ENCODE measurements around the gene KCTD1.

Gene KCTD1

DNA sequence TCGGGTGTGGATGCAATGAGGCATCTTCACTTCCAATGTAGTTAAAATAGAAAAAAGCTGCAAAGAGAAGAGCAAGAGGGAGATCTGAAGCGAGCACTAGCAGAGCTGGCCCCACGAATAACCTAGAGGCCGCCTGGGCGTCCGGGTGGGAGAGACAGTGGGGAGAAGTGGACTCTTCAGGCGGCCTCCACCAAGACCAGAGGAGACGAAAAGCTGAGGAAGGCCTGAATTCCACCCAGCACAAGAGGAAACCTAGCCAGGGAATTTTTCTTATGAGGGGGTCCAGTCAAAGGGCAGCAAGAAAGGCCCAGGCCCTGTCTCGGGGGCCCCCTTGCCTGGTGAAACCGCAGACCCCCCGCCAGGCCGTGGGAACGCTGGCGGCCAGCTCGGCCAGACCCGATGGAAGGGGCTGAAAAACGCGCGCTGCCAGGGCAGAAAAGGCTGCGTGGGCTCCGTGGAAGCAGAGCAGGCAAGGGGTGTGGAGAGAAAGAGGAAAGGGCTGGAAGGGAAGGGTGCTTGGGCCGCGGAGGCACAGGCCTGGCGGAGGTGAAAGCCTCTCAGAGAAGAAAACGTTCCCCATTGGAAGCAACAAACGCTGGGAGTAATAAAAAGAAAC, 69.2 kb downstream of the KCTD1 start:
- DNase-seq = no peak

DNA sequence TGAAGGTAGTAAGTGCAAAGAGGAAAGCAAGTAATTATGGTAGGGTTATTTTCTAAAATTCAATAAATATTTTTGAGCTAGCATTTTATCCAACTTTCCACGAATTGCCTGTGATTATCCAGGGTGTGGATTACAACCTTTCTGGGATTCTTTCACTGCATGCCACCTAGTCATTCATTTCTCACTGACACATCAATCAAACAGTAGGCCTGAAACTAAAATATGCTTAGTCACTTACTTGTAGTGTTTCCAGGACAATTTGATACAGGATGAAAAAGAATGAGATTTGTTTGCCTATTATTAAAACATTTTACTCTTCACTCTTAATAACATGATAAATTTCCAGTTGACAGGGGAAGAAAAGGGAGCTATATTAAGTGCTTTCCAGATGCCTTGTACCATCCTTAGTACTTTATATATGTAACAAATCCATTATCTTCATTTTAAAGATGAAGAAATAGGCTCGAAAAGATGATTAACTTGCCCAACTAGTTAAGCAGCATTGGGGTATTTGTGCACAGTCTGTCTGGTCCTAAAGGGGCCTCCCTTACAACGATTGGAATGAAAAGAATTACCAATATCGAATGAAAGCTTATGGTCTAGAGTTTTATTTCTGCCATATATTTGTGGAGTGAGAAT, 70.4 kb downstream of the KCTD1 start:
- no peak for DNase-seq

DNA sequence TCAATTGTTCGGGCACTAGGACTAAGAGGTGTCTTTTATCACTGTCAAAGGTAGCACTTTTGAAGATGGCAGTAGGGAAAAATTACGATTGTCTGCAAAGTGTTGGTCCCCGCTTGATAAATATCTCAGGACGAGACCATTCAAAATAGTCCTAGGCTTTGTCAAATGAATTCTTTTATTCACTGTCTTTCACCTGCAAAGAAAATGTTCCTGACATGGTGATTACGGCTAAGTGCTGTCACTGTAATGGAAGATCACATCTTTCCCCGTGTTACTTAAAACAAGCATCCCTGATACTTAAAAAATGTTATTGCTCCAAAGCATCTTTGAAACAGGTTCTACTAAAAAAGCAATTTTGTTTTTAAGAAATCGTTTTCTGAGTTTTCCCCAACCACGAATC, 71.7 kb downstream of the KCTD1 start:
- no peak for DNase-seq

DNA sequence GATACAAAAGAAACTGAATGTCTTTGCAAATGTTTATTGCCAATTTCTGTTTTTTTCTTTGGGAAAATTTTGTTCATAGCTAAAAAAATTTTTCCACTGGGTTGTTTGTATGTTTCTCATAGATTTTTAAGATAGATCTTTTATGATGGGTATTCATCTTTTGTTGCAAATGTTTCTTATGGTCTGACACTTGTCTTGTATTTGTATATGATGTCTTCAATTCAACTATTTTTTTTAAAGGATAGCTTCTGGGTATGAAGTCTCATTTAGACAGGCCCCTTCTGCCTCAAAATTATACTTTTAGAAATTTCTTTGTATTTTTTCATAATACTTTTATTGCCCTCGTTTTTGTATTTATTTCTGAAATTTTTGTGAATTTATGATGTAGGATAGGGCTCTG, 73.8 kb downstream of the KCTD1 start:
- DNase-seq = no peak

GRCh38 chr18:26473672-26474071, 74.7 kb downstream of the KCTD1 start:
- no peak for DNase-seq

- DNase-seq = no peak
Observed at GRCh38 chr18:26471826-26472225, 76.5 kb downstream of the KCTD1 start.

DNA sequence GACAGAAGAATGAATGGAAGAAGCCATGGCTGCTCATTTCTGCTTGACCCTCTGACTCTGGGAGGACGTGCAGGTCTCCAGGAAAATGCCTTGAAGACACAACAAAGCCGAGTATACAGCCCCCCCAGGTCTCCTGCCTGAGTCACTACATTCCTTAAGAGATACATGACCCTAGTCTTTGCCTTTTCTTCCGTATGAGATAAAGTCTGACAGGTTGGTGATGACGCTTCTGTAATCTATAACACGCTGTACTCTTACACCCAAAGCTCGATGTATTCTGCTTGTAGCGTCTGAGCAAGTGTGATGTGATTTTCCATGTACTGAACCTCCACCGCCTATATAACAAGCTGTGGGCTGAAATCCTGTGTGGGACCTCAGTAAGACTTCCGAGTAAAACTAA, 77.3 kb downstream of the KCTD1 start:
- DNase-seq = no peak

- no peak for DNase-seq
Observed at GRCh38 chr18:26470011-26470637, 78.2 kb downstream of the KCTD1 start.

- DNase-seq = no peak
Observed at GRCh38 chr18:26468931-26469340, 79.4 kb downstream of the KCTD1 start.

DNA sequence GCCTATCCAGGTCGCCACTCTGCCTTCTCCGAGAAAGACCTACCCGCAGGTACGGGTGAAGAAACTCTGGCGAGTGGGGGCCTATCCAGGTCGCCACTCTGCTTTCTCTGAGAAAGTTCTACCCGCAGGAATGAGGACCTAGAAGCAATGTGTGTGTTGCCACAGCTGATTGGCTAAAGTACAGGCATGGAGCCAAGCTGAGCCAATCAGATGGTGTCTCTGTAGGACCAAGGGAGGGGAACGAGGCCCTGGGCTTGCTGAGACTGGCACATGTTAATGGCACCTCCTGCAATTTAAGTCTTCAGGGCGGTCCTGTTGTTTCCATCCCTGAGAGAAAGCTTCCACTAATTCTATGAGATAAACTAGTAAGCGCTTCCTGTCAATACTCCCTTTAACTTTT, 82.3 kb downstream of the KCTD1 start:
- no peak for DNase-seq

DNA sequence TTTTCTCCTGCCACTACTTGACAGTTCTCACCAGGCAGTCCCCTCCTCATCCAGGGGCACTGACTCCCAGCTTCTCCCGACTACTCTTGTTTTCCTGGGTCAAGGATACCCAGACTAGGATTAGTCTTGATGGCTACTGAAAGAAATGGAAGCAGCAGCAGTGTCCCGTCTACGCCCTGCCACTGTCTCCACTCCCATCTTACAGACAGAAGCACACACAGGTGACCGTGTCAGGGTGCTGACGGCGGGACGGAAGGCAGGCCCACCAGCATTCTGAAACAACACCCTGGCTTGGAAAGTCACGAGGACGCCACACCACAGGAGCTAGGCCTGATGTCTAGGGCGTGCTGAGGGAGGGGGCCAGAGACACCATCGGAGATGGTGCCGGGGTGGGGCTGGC, 82.9 kb downstream of the KCTD1 start:
- no peak for DNase-seq

DNA sequence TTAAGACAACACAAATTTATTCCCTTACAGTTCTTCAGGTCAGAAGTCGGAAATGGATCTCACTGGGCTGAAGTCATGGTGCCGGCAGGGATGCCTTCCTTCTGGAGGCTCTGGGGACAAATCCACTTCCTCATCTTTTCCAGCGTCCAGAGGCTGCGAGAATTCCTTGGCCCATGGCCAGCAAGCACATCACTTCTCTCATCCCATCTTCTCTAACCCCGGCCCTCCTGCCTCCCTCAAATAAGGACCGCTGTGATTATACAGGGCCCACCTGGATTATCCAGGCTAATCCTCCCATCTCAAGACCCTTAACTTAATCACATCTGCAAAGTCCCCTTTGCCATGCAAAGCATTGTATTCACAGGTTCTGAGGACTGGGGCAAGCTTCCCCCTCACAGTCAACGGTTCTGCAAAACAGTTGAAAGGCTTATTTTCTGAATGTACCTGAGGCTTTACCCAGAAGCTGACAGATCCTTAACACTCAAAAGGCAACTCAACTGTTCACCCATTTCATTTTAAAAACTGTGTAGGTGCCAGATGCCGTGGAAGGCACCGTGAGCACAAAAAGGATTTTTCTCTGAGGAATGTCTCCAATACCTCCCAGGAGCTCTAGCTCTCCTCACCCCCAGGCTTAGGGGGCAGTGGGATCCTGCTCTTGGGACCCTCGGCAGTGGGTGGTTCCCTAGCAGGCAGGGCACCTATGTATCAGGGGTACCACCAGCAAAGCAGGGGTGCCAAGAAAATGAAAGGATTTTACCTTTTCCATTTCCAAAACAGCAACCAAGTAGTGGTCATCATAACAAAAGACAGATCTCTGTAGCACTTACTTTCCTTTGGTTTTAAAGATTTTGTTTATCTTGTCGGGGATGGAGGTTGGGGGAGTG, 84.0 kb downstream of the KCTD1 start:
- no peak for DNase-seq

GRCh38 chr18:26462355-26462754, 86.0 kb downstream of the KCTD1 start:
- no peak for DNase-seq

DNA sequence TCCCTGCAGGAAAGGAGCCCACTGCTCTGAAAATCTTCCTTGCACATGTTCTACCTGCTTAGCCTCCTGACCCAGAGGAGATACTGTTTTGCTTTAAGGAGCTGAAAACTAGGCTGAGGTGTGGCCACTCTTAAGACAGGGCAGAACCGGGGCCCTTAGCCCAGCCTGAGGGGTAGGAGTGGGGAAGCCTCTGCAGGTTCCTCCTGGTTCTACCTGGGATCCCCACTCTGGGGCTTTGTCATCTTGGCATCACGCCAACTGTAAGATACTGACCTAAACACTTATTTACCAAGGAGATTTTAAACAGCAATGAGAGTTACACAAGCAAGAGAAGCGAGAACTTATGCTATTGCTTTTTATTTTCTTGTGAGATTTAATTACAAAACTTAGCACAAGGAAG, 86.9 kb downstream of the KCTD1 start:
- DNase-seq = no peak

GRCh38 chr18:26460449-26461091, 87.8 kb downstream of the KCTD1 start:
- DNase-seq = no peak

DNA sequence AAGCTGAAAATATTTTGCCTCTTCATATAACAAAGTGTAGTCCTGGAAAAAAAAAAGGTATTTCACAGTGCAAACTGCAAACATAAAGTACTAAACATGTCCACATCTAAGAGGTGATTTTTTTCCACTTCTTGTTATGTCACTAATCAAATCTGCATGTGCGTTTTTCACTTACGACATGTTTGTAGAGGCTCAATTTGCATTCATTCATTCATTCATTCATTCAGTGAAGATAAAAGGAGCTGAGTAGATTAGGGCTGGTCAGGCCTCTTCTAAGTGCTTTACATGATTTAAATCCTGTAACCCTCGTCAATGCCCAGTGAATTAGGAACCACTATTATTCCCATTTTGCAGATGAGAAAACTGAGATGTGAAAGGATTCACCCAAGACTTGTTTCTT, 88.5 kb downstream of the KCTD1 start:
- no peak for DNase-seq

DNA sequence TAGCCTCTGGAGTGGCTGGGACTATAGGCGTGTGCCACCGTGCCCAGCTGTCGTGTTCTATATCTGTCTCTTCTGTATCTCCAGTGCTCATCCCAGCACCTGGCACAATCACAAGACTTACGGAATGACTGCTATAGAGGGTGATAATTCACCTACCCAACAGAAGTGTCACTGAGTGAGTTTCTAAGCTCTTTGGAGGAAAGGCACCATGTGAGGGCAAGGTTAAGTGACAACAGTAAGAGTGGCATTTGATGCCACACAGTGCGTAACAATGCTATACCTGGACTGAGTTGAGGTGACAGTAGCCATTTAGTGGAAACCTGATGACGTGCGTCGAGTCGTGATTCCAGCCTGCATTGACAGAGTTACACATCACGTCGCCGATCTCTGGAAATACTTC, 89.0 kb downstream of the KCTD1 start:
- DNase-seq = no peak

GRCh38 chr18:26458526-26459232, 89.7 kb downstream of the KCTD1 start:
- no peak for DNase-seq

DNA sequence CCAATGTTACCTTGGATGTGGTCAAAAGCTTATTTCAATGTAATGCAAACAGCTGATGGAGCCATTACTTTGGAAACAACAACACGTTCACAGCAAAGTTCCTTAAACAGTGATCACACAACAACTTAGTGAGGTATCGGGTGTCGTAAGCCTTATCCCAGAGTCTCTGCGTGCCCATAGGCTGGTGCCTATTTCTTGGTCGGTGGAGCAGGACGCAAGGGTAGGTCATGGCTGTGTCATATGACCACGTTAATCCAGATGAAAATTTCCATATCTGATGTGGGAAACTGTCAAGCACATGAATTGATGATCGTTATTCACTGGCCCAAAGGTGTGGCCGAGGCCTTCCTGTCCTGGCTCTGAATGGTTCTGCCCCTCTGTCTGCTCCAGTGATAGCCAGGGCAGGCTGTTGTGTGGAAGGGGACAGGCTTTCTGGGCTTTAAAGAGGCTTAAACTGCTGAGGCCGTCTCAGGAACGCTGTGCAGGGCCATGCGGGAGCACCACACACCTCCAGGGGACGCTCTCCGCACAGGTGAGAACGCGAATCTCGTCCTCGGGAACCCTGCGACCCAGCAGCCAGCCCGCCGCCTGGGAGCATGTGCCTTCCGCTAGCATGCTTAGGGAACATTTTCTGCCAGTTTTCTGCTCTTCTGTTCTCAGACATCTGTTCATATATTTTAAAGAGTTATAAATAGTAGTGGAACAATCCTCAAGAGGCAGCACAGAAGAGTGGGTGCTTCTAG, 90.6 kb downstream of the KCTD1 start:
- DNase-seq = no peak

DNA sequence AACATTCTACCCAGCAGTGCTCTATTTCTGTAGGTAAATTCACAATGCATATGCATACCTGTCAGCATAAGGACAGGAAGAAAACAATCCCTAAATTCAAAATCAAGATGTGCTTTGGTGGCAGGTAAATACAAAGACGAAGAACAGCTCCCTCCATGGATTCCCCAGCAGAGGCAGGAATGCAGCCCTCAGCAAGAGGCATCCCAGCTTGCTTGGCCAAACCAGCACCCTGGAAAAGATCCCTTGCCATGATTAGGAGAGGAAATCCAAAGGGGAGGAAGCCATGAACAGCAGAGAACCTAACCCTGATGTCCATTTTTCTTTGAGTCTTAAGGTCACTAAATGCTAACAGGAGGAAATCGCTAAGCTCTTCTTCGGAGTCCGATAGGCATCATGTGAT, 91.2 kb downstream of the KCTD1 start:
- no peak for DNase-seq

DNA sequence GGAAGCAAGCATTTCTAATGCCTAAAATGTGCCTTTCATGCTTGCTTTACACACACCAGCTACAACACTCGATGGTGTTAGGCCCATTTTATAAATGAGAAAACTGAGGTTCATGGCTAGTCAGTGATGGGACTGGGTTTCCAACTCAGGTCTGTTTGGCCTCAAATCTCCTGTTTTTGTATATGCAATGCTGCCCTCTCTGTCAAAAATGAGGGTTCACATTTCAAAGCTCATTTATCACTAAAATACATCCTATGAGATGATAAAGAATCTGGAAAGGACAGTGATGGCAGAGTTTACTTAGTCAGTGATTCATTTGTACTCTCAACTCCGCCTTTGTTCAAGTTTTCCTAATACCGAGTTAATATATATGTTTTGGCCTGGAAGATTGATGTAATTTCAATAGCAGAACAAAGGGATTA, 92.3 kb downstream of the KCTD1 start:
- DNase-seq = no peak

- no peak for DNase-seq
Observed at GRCh38 chr18:26455639-26456038, 92.7 kb downstream of the KCTD1 start.

All from CD4-positive, alpha-beta T cell treated with Interferon gamma for 1 hour (primary cell).